DND-41 (cell line): ENCODE data around the gene CUBN.

Experiments
- CTCF ChIP-seq: IDR thresholded peaks from 2 replicates; pipeline ENCODE4 v1.5.1; 2012; ENCODE audit warnings: borderline replicate concordance, low read length, moderate library complexity, mild to moderate bottlenecking; ENCODE audit not compliant: poor library complexity, severe bottlenecking; ENCODE audit errors: extremely low read depth
- EZH2 ChIP-seq: IDR thresholded peaks from 3 replicates; pipeline ENCODE4 v1.6.1; 2012; ENCODE audit warnings: borderline replicate concordance, low read depth, mild to moderate bottlenecking, moderate library complexity, low read length, inconsistent platforms; ENCODE audit not compliant: severe bottlenecking

GRCh38 chr10:16910793-16911164 is 218.8 kb downstream of the CUBN start:
- TF ChIP-seq CTCF: no peak
- TF ChIP-seq EZH2: no peak
